NCI-H187 (cell line): ENCODE results near the gene HOMER3.
"Not testable (repeated sequence)": the region's sequence is repeated elsewhere in the genome, so short reads cannot be mapped to it uniquely, and the experiment has no call there.

Experiments used
- DNase-seq, 2 experiments: peaks; one replicate each; lab custom pipeline; 2025; lab: John Stamatoyannopoulos, UW

The HOMER3 gene

DNA sequence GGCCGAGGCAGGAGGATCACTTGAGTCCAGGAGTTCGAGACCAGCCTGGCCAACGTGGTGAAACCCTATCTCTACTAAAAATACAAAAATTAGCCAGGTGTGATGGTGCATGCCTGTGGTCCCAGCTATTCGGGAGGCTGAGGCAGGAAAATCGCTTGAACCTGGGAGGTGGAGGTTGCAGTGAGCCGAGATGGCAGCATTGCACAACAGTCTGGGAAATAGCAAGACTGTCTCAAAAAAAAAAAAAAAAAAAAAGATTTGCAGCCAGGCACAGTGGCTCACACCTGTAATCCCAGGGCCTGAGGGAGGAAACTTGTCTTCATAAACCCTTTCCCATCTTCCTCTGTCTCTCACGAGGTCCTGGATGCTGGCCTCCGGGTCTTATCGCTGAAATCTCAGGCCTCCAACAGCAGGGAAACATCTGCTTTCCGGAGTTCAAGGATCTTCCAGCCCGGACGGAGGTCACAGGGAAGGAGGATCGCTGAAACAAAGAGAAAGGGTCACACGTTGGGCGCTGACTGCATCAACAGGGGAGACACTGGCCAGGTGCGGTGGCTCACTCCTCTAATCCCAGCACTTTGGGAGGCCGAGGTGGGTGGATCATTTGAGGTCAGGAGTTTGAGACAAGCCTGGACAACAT, 11.5 kb upstream of the HOMER3 start:
- not testable (repeated sequence) for DNase-seq

DNA sequence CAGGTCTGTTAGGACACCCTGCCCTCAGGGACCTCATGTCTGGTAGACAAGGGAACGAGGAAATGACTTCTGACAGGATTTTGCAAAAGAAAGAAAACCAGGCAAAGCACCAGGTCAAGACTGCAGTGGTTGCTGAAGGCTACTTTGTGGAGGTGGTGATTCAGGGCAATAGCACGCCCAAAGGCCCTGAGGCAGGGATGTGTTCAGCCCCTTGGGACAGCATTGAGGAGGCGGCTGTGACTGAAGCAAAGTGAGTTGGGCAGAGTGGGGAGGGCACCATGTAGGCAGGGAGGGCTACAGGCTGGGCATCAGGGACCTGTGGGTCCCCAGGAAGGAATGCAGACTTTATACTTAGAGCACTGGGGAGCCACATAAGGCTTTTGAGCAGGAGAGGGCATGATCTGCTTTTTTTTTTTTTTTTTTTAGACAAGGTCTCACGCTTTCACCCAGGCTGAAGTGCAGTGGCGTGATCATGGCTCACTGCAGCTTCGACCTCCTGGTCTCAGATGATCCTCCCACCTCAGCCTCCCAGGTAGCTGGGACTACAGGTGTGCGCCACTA, 10.8 kb upstream of the HOMER3 start:
- DNase-seq = no peak

DNA sequence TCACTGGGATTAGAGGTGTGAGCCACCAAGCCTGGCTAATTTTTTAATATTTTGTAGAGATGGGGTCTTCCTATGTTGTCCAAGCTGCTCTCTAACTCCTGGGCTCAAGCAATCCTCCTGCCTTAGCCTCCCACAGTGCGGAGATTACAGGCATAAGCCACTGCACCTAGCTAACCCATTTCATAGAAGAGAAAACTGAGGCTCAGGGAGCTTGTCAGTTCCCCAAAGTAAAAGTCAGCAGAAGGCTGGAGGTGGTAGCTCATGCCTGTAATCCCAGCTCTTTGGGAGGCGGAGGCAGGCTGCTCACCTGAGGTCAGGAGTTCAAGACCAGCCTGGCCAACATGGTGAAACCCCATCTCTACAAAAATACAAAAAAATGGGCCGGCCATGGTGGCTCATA, 8.8 kb upstream of the HOMER3 start:
- DNase-seq = no peak

DNA sequence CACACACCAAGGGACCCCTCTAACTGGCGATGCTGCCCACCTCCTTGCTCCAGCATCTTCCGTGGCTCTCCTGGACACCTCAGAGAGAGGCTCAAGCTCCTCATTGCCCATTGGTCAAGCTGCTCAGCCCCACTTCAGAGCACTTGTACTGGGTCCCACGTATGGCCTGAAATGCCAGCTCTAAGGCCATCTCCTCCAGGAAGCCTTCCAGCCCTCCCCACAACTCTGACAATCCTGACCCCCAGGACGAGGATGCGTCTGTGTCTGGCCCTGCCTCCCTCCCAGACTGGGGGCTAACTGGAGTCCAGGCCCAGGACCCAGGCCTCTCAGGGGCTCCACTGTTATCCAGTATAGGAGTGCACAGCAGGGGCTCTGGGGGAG, 7.9 kb upstream of the HOMER3 start:
- DNase-seq = no peak

DNA sequence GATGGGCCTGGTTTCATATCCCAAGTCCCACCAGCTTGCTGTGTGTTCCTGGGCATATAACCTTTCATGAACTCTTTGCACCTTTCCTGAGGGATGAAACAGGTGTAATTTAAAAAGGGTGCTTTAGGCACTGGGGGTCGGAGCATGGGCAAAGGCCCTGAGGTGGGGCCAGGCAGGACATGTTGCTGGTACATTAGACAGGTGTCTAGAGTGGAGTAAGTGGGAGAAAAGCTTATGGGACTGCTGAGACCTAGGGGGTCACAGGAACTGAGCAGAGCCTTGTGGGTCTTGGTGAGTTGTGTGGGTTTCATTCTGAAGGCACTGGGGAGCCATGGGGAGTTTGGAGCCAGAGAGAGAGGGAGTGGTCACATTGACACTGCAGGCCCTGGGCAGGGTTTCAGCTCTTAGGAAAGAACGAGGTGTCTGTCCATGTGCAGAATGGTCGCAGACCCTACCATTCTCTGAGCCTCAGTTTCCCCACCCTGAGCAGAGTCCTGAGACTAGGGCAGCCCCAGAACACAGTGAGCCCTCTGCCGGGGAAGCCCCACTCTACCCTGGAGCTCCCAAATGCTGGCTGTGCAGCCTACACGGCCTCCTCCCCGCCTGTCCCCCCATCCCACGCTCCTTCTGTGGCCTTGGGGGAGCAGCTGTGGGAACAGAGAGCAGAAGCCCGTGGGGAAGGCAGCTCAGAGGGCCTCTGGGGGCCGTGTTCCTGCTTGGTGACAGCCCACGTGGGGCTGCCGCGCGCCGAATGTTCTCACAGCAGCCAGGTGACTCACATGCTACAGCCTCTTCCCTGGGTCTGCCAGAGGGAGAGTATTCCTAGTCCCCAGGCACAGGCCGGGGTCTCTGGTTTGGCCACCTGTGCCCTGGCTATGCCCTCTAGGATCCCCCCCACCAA, 7.3 kb upstream of the HOMER3 start:
- DNase-seq = no peak

DNA sequence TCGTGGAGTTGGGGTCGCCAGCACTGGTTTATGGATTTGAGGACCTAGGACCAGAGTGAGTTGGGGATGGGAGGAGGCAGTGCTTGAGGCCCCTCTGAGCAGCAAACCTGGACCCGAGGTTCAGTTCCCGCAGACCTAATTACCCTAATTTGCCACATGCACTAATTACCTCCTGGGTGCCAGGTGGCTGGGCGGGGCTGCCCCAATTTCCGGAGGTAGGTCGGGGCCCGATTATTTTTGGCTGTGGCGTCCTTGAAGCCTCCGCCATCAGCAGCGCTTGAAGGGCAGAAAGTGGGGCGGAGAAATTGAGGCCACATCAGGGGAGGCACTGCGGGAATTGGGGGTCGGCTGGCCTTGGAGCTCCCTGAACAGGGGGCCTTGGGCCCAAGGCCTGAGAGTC, 5.9 kb upstream of the HOMER3 start:
- DNase-seq = no peak

DNA sequence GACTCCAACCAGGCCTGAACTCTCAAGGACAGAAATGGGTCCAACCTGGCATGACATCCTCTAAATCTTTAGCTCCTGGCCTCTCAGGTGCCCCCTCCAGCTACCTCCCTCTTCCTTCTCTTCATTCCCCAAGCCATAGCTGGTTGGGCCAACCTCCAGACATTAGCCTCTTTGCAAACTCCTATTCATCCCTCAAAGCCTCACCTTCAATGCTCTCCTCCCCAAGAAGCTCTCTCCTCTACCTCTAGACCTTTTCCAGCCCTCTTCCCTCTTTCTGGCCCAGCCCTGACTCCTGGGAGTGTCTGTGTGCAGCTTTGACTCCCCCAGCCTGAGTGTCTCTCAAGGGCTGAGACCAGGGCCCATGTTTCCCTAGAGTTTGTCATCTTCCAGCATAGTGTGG, 5.3 kb upstream of the HOMER3 start:
- DNase-seq = no peak

DNA sequence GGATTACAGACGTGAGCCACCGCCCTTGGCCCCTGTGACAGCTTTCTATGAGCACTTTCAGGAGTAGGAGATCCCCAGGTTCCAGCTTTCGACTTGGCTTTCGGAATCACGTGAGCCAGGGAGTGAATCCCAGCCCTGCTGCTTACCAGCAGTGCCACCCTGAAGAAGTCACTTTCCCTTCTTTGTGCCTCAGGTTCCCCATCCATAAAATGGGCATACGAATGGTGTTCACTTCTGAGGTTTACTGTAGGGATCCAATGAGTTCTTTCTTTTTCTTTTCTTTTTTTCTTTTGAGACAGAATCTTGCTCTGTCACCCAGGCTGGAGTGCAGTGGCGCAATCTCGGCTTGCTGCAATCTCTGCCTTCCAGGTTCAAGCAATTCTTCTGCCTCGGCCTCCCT, 4.3 kb upstream of the HOMER3 start:
- DNase-seq = no peak

DNA sequence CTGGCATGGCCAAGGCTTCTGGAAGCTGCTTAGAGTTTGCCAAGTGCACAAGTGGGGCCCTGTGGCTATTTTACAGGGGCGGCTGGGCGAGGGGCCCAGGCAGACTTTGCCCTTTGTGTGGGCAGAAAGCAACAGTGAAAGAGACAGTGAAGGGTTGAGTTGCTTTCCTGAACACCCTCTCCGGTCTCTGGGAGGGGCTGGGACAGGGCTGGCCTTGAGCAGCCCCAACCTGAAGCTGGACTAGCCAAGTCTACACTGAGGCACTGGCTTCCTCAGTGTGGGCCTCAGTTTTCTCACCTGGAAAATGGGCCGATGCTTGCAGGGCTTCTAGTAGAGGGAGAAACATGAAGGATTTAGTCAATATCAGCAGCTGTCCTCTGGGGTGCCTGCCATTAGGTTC, 2.4 kb upstream of the HOMER3 start:
- DNase-seq = no peak

DNA sequence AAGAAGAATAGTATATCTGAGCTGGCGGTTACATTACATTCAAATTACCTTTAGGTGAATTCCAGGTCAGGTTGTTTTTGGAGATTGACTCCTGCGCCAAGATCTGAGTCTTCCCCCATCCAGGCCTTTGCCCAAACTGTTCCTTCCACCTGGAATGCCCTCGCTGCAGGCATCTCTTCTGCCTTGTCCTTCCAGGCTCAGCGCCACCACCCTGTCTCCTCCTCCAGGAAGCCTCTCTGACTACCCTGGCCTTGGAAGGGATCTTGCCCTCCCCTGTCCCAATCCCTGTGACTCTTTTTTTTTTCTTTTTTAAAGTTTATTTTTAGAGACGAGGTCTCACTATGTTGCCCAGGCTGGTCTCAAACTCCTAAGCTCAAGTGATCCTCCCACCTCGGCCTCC, 1.7 kb upstream of the HOMER3 start:
- DNase-seq = no peak

DNA sequence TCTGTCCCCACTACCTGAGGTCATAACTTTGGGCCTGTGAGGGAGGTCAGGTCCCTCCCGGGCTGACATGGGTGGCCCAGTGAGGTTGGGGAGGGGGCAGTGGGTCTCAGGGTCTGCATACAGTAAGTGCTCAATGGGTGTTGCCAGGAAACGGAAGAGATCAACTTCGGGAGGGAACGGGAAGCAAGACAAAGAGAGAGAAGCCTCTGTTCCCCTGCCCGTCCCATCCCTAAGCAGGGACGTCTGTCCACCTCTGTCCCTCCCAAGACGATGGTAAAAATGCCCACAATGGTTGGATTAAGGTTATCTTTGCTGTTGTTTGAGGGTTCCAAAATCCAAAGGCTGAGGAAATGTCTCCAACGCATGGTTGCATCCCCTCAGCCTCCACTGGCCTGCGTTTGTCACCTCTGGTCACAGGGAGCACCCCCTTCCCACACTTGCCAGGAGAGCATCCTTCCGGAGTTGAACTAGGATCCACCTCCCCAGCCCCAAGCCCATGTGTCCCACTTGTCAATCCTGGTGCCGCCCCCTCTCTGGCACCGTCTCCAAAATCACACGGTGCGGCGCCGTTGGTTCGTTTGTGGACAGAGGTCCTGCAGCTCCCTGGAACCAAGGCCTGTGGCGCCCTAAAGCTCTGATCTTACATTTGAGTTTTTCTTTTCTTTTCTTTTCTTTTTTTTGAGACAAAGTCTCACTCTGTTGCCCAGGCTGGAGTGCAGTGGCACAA, 774 bp upstream of the HOMER3 start:
- DNase-seq = no peak

DNA sequence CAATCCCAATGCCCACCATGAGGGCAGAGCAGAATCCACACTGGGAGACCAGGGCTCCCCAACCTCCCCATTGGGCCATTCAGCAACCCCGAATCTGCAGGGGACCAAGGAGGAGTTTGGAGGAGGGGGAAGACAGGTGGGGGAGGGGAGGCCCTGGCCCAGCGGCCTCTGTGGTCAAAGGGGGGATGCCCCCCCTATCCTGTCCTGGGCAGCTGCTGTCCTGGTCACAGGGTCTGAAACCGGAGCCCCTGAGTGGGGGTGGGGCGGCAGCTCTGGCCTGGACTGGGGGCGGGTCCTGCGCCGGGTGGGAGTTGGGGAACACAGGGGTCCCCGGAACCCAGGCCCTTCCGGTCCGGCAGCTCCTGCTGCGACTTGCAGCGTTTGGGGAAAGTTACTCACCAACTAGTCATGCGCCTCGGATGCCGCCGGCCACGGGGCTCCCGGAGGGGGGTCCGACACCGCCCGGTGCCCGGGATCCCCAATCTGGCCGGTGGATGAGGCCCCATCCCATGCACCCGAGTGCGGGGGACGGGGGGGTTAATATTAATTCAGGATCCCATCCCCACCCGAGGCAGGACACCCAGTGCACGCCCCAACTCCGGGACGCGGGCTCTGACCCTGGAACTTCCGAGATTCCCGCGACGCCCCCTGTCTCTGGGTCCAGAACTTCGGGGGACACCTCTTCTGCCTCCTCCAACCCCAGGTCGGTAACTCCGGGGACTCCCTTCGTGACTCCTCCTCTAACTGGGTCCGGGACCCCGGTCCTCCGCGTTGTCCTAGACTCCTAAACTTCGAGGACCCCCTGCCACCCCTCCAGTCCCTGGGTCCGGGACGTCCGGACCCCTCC, 872 bp downstream of the HOMER3 start:
- DNase-seq = no peak

DNA sequence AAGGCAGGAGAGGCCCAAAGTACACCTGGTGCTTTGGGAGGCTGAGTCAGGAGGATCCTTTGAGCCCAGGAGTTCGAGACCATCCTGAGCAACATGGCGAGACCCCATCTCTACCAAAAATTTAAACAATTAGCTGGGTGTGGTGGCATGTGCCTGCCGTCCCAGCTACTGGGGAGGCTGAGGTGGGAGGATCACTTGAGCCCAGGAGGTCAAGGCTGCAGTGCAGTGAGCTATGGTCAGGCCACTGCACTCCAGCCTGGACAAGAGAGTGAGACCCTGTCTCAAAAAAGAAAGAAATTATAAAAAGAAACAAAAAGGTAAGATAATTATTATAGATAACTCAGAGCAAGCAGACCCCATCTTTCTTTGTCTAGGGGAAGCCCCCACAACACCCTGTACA, 1.9 kb downstream of the HOMER3 start:
- no peak for DNase-seq

DNA sequence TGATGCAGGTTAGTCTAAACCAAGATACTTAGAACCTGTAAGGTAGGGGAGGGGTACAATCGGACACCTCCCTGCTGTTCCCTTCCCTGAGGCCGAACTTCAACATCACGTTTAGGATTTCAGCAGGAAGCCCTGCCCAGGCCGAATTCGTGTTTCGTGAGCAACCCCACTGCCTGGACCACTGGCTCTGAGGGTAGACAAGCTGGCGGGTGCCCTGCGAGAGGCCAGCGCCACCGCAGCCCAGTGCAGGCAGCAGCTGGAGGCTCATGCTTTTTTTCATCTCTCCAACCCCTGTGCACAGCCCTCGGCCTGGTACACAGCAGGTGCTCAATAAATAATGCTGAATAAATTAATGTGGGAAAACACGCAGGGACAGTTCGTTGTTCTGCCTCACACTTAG, 7.7 kb downstream of the HOMER3 start:
- no peak for DNase-seq

DNA sequence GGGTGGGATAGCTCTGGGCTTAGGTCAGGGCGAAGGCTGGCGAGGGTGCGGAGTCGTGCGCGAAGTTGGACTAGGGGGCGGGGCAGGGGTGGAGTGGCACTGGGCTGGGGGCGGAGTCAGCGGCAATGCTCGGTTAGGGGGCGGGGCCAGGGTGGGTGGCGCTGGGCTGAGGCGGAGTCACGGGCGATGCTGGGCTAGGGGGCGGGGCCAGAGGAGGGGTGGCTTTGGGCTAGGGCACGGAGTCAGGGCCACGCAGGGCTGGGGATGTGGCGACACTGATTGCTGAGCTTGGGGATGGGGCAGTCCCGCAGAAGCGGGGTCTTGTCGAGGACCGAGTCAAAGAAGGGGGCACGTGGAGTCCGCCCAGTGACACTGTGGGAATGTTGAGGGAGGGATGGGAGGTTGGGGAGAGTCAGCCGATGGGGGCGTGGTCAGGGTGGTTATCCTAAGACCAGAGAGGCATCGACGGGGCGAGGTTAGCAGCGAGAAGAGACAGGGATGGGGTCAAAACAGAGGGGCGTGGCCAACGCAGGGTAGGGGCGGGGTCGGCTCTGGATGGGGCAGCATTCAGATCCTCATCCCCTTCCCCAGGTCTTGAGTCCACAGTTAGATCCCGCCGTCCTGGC, 8.7 kb downstream of the HOMER3 start:
- no peak for DNase-seq

DNA sequence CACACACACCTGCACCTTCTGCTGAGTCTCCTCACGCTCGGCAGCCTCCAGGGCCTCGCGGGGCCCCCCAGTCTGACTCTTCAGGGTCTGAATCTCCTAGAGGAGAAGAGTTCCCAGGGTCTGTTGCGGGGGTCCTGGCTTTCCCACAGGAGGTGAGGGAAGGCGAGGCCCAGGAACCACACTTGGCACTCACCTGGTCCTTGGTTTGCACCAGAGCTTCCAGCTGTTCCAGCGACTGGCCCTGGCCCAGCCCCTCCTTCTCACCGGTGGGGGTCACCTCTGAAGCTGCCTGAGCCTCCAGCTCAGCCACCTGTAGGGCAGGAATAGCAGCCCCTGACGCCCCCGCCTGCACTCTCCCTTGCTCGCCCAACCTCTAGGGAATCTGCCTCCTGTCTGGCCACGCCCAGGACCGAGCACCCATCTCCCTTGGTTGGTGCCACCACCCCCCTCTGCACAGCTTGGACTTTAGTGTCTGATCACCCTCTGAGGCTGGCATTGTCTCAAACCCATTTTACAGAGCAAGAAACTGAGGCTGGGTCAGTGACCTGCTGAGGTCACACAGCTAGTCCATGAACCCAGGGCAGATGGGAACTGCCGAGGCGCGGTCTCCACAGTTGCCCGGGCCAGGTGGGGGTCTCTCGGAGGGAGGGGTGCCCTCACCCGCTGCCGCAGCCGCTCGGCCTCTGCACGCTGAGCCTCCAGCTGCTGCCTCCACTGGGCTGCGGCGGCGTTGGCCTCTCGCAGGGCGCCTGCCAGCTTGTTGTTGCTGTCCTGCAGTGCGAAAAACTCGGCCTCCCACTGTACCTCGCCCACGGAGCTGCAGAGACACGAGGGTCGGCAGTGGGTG, 9.5 kb downstream of the HOMER3 start:
- DNase-seq = no peak

DNA sequence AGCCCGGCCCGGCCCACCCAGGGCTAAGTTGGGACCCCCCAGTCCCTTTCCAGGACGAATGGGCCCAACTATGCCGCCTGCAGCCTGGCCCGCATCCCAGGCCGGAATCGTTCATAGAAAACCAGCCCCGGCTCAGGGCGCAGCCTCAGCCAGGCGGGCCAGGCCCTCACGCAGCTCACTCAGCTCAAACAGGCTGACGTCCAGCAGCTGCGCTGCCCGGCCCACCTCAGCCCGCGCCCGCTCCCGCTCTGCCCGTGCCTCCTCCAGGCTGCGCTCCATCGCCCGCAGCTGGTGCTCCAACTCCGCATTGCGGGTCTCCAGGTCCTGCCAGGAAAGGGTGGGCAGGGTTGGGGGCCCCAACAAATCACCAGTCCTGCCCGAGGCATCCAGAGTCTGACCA, 11.7 kb downstream of the HOMER3 start:
- DNase-seq = no peak

DNA sequence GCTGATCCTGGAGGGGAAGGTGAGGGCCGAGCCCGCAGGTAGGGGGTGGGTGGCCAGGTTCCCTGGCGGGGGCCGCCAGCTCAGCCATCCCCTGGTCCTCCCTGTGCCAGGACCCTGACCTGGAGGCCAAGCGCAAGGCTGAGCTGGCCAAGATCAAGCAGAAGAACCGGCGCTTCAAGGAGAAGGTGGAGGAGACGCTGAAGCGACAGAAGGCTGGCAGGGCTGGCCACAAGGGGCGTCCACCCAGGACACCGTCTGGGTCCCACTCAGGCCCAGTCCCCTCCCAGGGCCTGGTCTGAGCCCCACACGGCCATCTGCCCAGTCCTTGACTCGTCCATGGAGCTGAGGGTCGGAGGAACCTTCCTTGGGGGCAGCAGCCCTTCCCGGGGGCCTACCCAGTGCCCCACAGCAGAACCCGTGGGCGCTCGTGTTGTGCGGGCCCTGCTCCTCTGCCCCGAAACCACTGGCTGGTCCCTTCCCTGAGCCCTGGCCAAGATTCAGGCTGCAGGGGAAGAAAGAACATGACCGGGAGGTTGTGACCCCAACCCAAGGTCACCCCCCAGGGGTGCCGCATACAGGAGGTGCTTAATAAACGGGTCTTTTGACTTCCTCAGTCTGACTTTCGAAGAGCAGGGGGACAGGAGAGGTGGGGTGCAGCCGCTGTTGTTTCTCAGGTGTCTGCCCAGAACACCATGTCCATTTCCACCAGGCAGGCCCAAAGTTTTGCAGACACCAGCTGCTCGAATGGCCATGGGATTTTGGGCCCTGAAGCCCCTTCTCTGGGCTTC, 12.8 kb downstream of the HOMER3 start:
- DNase-seq = no peak

DNA sequence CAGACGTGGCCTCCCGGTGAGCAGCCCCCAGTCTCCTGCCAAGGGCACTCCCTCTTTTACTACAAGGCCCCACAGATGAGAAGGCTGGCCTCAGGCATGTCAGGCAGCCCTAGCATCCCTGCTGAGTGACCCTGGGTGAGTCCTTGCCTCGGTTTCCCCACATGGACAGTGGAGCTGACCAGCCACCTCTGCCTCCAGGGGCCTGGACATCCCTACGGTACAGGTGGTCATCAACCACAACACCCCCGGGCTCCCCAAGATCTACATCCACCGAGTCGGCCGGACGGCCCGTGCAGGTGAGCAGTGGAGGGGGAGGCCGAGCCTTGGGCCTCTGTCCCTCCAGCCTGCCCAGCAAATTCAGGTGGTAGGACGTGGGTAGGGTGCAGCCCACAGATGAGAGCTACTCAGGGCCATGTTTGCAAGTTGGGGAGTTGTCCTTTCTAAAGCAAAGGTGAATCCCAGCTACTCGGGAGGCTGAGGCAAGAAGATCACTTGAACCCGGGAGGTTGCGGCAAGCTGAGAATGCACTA, 16.3 kb downstream of the HOMER3 start:
- DNase-seq = no peak
